Activated CD8-positive, alpha-beta memory T cell treated with anti-CD3 and anti-CD28 coated beads, Interleukin-2, amount 50 U/mL, for 4 hours (primary cell): ENCODE results near the gene GPR12.

ENCODE experiments used
- DNase-seq: peaks from one replicate; pipeline ENCODE4 v3.0.0-alpha.2; 2020

Gene GPR12, protein sequence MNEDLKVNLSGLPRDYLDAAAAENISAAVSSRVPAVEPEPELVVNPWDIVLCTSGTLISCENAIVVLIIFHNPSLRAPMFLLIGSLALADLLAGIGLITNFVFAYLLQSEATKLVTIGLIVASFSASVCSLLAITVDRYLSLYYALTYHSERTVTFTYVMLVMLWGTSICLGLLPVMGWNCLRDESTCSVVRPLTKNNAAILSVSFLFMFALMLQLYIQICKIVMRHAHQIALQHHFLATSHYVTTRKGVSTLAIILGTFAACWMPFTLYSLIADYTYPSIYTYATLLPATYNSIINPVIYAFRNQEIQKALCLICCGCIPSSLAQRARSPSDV

GRCh38 chr13:26759907-26760831 is at the start of gene GPR12:
Gene GPR12 (minus strand): TSS chr13:26760786. CDS start chr13:26759827, 959 bp downstream.
- no peak for DNase-seq

- no peak for DNase-seq
Observed at GRCh38 chr13:26810095-26810494, 49.5 kb upstream of the GPR12 start.

DNA sequence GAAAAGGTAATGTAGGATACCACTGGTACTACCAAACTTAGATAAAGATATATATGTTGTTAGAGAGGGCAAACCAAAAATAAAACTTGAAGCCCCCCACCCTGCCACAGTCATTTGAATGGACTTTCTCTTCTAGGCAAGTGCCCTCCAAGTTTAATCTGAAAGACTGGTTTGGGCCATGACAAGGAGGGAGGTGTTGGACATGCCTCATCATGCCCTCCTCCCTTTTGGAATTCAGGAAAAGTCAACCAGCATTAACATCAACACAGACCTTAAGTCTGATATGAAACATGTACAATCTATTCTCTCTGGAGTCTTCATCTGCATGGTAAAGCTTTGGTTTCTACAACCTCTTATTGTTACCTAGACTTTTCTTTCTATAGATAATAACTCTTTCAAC is 46.3 kb upstream of the GPR12 start:
- no peak for DNase-seq

- no peak for DNase-seq
Observed at GRCh38 chr13:26787961-26788360, 27.4 kb upstream of the GPR12 start.

DNA sequence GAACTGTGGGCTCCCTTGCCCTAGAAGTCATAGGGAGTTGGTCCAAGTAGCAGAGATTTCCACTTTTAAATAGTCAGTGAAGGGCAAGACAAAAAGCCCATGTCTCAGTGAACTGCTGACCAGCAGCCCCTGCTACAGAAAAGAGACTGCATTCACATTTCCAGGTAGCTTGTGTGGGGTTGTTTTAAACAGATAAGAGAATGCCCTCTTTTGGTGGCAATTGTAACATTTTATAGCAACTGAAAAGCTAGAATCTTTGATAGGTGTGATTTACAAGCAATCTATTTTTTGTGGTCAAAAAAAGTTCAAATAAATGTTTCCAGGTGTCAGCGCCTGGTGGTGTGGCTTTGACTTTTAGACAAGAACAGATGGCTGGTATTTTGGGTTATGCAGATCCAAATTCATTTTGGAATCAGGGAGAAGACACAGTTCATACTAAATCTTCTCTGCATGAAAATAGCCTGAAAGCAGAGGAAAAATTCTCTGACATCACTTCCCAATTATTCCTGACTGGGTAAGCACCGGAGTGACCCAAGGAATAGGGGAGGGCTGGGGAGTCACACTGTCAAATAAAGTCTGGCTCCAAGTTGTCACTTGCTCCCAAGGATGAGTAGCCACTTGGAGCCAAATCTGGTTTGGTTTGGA is 26.2 kb upstream of the GPR12 start:
- DNase-seq = no peak

DNA sequence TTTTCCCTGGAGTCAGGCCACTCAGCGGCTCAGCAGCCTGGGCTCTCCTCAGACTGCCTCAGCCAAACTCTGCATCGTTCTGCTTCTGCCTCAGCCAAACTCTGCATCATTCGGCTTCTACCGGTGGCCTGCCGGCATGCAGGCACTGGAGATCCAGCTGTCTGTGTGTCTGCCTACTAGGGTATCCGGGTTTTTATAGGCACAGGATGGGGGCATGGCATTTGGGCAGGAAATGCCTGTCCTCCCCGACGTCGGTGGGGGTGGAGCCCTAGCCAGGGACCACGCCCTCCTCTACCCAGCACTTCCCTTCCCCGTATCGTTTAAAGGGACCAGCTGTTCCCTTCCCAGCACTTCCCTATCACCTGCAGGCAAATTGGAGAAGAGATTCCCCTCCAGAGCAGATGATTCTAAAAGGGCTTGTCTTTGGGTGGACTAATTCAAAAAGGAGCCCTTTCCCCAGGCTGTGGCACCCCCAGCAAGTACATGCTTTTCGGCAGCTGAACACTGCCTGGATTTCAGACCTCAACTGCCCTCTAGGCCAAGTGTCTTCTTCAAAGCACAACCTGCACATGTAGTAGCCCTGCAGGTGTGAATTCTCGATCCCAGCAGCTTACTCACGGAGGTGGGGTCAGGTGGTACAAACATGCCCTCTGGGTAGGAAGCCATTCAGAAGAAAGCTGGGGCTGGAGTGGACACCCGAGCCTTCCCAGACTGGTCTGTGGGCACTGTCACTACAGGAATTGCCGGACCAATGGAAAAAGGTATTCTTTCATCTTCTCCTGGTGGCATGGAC is 25.4 kb upstream of the GPR12 start:
- DNase-seq = peak; percentile 48

- peak; percentile 19 for DNase-seq
Observed at GRCh38 chr13:26784704-26785639, 24.4 kb upstream of the GPR12 start.

- no peak for DNase-seq
Observed at GRCh38 chr13:26780411-26780810, 19.8 kb upstream of the GPR12 start.

- DNase-seq = no peak
Observed at GRCh38 chr13:26779321-26779720, 18.7 kb upstream of the GPR12 start.

DNA sequence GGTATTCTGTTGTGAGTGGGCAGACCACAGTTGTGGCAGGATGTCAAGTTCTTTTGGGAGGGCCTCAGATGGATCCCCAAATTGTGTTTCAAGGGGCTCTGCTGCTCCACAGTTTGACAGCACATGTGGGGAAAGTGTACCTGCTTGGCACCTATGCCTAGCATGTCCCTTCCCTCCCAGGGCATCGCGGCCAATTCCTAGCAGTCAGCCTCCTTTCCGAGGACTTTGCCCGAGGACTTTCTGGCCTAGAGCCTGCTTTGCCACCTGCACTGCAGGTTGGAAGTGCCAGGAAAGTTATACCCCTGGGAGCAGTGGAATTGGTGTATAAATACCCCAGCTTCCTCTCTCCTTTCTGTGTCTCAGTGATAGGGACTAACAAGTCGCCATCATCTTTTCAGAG is 11.9 kb upstream of the GPR12 start:
- DNase-seq = no peak

- no peak for DNase-seq
Observed at GRCh38 chr13:26771796-26772195, 11.2 kb upstream of the GPR12 start.

GRCh38 chr13:26762745-26763345 is 2.3 kb upstream of the GPR12 start:
- DNase-seq = no peak

DNA sequence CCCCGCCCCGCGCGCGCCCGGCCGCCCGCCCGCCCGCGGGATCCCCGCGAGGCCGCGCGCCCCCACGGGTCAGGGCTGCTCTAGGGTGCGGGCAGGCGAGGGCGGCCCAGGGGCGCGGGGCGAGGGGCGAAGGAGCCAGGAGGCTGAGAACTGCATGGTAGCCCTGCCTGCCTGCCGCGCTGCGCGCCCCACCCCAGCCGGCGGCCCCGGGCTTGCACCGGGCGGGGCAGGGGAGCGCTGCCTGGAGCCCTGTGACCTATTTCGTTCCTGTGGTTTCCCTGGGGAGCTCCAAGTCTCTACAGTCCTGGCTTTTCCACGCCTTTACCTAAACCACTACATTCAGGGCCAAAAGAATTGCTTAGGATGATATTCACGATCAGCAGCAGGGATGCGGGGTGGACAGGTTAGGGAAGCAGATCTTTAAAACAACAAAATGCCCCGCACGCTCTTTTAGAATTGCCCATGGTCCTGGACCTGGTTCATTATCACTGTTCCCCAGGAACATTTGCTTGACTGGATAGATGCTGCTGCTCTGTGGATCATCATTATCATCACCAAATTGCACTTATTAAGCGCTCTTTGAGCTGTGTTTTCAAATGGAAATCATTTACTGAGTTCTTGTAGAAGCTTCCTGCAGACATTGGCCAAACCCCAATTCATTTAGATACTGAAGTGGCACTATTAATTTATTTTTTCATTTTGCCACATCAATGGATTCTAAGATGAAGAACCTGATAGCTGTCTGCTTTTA is 421 bp upstream of the GPR12 start:
- DNase-seq = no peak

GRCh38 chr13:26759249-26759906 is 1.2 kb downstream of the GPR12 start:
- no peak for DNase-seq

DNA sequence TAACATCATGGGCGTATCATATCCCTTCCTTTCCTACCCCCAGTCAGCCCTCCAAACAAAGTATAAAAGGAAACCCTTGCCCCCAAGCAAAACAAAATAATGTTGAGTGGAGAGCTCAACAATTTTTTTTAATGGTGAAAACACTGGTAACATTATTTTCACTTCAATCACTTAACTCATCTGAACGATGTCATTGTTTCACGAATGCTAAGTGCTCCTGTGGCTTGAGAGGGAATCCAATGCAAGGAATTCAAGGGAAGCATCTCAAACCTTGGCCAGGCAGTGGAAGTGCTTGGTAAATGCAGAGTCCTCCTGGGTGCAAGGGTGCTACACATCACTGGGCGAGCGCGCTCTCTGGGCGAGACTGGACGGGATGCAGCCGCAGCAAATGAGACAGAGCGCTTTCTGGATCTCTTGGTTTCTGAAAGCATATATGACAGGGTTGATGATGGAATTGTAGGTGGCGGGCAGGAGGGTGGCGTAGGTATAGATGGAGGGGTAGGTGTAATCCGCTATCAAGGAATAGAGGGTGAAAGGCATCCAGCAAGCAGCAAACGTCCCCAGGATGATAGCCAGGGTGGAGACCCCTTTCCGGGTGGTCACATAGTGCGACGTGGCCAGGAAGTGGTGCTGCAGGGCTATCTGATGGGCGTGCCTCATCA is 2.0 kb downstream of the GPR12 start:
- DNase-seq = no peak

DNA sequence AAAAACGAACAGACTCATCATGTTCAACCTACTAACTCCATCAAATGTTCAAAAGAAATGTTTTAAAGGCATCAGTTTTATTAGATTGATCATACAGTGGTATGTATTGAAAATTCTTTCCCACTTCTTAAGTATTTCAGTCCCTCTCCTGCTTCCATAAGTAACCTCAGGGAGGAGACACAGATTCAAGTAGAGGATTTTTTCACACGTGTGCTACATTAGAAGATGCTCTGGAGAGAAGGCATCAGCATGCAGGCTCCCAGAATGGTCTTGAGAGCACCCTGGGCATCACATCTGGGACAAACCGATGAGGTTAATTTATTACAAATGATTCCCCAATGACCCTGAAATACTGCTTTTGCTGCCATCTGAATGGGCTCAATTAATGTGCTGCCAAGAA is 3.6 kb downstream of the GPR12 start:
- DNase-seq = no peak

GRCh38 chr13:26752671-26753070 is 7.9 kb downstream of the GPR12 start:
- no peak for DNase-seq

DNA sequence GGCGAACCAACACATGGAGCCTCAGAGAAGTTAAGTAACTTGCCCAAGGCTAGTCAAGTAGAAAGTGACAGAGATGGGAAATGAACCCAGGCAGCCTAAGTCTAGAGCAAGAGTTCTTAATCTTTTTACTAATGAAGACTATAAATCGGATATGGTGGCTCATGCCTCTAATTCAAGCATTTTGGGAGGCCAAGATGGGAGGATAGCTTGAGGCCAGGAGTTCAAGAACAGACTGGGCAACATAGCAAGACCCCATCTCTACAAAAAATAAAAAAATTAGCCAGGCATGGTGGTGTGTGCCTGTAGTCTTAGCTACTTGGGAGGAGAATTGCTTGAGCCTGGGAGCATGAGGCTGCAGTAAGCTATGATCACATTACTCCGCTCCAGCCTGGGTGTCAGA is 10.7 kb downstream of the GPR12 start:
- no peak for DNase-seq

- DNase-seq = no peak
Observed at GRCh38 chr13:26749285-26749684, 11.3 kb downstream of the GPR12 start.
